ENCODE measurements around the gene ALK.

The ALK gene

DNA sequence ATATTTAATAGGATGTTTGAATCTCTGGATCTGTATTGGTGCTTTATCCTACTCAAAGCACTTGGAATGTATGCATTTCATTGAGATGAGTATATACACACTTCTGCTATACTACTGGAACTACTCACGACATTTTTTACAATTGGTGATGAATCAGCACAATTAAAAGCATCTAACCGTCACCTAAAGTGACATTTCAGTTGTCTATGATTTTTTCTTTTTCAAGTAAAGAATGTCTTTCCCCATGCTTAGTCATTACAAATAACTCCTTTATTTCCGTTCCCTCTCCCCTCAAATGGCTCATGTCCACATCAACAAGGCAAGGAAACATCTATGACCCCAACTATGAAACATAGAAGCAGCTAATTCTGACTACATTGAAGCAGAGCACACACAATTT is 728.9 kb downstream of the ALK start:
- in situ Hi-C loops (cut with MboI; ENCODE audit: low sequenced_read_pairs), result loop anchor here (10.0 kb wide), 1 partner anchor 368 kb away; no protein-coding TSS in a partner anchor

DNA sequence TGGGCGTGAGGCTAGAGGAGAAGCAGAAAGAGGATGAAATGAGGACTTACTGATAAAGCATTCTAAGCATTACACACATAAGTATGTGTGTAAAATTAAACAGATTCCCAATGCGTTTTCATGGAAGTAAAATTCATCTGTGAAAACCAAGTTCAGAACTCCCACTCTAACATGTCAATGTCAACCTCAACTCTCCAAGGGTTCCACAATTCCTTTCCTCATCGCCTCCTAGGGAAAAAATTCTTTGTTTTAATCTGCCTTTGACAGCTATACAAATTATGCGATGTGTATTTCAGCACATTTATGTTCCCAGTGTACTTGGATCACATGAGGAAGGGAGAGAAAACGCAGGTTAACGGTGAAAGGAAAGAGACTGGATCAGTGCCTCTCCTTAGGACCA is 729.6 kb downstream of the ALK start:
- in situ Hi-C loops (cut with MboI; ENCODE audit: low sequenced_read_pairs), result loop anchor here (10.0 kb wide), 1 partner anchor 367 kb away; no protein-coding TSS in a partner anchor

DNA sequence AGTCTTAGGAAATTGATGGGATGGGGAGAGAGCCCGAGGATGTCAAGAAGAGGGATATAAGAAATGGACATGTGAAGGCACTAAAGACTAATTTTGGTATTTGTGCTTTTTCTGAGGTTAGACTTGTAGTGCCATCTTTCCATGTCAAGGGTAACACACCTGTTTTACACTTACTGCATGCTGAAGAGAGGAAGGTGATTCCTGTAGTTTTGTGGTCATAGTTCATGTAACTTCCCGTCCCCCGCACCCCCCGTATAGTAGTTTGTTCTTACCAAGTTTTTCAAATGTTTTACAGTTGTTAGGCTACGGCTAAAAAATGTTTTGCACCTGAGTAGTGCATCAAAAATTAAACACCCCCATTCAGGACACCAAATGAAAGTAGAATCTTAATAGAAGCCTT is 732.3 kb downstream of the ALK start:
- in situ Hi-C loops (cut with MboI; ENCODE audit: low sequenced_read_pairs), result no loop called here

DNA sequence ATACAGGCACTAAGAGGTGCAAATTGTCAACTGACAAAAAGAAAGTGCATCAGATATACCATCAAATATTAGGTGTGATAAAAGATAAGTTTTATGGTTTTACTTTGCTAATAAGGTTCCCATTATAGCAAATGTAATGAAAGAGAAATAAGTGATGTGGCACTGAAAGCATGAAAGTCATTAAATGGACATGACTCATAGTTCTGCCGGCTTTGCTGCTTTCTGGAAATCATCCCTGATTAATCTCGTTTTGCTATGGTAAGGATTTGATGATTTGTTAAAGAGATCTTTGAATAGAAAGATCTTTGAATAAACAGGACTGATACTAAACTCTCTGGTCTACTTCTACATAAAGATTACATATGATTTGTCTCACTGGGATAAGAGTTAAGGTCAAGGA is 733.5 kb downstream of the ALK start:
- in situ Hi-C loops (cut with MboI; ENCODE audit: low sequenced_read_pairs), result no loop called here

DNA sequence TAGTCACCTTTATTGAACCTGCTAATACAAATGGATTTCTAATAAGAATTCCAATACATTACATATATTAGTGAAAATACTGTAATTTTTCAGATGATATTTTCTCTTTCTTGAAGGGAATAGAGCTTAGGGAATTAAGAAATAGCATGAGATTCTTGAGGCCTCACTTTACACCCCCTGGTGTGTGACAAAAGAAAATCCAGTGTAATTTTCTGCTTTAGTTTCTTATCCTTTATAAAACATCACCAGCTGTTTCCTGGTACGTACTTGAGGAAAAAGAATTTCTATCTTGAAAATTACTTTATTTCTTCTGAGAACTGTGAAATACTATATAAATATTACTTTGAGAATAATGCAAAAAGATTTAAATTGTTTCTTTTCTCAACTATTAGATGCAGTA is 734.6 kb downstream of the ALK start:
- in situ Hi-C loops (cut with MboI; ENCODE audit: low sequenced_read_pairs), result no loop called here

DNA sequence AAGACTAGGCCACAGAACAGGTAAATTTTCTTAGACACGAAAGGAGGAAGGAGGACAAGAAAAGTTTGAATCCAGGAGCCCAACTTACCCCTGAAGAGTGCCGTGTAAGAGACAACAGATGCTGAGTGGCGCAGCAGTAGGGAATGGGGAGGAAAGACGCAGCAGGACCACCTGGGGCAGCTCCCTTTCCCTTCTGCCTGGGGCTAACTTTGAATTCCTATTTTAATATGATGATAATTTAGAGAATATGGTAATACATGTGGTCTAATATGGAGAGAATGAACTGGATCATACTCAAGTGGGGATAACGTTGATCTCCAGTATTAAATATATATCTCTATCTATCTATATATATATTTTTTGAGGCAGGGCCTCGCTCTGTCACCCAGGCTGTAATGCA is 736.9 kb downstream of the ALK start:
- in situ Hi-C loops (cut with MboI; ENCODE audit: low sequenced_read_pairs), result no loop called here

DNA sequence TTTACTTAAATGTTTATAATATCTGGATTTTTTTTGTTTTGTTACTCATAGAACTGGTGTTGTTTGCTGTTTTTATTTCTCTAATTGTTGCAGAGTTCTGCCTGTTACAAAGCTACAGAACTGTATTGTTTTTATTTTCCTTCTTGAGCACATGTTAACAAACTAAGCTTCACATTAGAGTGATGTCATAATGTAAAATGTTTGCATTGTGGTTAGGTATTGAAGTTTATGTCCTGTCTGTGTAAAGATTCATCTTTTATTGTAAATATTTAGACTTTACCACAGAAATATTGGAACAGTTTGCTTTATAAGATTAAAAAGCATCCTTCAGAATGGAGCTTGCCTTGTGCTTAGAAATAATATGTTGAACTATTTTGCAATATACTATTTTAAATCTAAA is 738.5 kb downstream of the ALK start:
- in situ Hi-C loops (cut with MboI; ENCODE audit: low sequenced_read_pairs), result no loop called here

DNA sequence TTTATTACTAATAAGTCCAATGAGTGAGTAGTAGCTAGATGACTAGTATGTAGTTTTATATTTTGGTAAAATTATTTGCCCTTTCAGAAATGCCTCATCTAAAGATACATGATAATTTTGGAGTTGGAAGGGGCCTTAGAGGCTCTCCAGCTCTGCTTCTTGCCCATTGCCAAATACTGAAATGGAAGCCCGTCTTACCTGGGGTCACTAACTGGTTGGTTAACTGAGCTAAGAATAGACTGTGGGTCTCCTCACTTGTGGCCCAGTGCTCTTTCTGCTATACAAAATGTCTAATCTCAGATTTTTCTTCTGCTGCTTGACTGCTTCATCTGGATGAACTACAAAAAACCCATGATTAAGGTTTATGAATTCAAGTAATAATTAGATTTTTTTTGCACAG is 739.1 kb downstream of the ALK start:
- in situ Hi-C loops (cut with MboI; ENCODE audit: low sequenced_read_pairs), result no loop called here

DNA sequence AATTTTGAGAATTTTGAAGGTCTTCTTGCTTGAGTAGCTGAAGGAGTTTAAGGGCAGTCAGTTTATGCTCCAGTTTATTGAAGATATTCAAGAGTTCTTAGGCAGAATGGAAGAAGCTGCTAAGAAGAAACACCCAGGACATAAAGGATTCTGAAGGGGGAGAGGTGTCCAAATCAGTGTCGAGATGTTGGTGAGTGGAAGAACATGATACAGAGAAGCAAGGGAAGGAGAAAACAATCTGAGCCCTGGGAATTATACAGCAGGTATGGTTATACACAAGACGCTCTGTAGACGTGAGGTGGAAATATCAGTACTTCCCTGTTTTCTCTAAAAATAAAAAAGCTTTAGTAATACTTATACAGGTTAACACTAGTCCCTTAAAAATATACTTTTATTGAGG is 746.0 kb downstream of the ALK start:
- in situ Hi-C loops (cut with MboI; ENCODE audit: low sequenced_read_pairs), result no loop called here

DNA sequence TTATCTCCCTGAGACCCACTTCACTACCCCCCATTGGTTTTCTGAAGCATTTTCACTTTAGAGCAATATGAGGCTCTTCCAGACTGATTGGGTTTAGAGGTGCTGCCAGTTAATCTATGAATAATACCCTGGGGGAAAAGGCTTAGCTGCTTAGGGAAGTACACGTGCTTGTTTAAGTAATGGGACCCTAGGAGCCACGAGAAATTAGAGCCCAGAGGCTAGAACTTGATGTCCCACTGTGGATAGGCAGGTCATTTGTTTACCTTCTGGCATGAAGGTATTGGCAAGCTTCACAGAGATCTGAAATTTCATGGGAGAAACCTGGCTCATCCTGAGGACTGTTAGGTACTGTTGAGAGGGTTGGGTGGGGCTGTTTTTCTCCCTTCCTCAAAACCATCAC is 746.4 kb downstream of the ALK start:
- in situ Hi-C loops (cut with MboI; ENCODE audit: low sequenced_read_pairs), result no loop called here

DNA sequence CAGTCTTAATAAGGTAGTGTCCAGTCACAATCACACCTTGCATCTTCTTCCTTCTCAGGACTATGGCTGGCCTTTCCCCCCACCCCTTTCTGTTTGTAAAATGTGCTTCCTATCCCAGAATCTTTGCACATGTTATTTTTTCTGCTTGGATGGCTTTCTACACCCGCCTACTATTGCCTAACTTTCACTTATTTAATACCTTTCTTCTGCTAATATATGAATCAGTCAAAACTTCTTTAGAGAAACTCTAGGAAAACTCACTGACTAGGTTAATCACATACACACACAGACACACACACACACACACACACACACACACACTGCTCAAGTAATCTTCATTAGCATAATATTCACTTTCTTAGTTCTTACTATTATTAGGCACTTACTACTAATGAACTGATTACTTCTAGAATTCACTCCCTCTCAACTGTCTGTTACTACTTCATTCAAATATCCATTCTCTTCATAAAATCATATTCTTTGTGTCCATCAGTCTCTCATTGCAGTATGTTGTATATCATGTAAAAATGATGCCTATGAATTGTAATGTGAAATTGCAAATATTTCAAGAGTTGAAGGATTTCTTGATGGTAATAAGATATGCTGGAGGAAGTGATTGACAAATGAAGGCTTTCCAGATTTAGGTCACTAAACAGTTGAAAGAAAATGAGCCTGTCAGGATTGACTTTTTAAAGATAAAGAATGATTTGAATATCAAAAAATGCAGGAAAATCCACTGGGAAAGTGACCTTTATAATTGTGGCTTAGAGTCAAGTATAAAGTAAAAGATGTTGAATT is 754.9 kb downstream of the ALK start:
- in situ Hi-C loops (cut with MboI; ENCODE audit: low sequenced_read_pairs), result no loop called here

DNA sequence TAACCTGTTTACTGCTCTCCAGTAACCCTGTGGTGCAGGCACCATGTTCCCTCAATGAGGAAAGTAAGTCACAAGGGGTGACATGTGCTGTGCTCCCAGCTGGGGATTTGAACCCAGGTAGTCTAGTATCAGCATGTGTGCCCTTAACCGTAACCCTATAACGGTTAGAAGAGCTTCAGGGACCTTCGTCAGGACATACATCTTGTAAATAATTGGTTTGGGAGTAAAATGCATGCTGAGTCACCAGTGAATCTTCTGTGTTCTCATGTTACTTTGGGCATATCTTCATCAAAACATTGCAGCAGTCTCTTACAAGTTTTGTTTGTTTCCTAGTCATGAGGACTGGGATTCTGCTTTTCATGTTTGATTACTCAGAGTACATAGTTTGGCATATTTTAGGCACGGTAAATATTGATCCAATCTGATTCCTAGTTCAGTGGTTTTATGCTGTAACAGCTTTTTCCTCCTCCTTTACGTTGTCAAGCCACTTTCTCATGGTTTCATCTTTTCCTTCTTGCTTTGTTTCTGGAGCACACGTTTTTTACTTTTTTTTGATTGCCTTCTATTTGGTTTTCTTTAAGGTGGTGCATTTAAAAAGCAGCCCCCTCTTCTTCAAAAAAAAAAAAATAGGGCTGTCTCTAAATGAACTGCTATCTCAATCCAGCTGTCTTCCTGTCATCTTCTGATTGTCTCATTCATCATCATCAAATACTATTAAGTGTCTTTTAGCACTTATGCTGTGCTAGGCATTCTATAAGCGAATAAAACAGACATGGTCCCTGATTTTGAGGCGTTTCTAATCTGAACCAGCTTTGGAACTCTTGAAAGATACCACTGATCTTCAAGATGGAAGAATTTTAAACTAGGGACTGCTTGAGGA is 755.8 kb downstream of the ALK start:
- in situ Hi-C loops (cut with MboI; ENCODE audit: low sequenced_read_pairs), result no loop called here

DNA sequence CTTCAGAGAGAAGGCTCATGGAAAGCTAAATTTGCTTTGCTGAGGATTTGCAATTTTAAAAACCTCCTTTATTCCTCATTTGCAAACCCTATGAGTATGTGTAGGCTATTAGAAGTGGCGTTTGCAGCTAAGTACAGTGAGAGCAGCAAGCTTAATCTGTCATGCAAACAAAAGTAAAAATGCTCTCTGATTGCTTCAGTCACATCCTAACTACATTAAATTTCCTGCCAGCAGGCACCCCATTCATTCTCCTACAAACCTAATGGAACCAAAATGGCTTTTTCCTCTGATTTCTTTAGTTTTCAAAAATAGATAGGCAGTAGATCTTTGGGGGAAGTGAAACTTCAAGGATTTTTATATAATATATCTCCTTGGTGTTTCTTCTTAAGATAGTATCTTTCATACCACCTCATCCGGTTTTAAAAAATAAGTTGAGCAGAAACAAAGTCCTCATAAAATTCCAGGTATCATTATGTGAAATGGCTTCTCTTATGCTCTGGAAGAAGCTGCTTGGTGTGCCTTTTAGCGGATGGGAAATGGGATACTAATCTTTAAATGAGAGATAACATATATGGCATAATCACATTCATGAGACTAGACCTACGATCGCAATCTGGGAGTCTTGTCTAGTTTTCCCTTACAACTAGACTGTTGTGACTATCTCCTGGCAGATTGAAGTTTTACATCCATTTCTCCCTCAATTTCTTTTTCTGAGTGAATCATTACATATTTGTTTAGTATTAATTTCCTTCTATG is 757.1 kb downstream of the ALK start:
- in situ Hi-C loops (cut with MboI; ENCODE audit: low sequenced_read_pairs), result no loop called here

DNA sequence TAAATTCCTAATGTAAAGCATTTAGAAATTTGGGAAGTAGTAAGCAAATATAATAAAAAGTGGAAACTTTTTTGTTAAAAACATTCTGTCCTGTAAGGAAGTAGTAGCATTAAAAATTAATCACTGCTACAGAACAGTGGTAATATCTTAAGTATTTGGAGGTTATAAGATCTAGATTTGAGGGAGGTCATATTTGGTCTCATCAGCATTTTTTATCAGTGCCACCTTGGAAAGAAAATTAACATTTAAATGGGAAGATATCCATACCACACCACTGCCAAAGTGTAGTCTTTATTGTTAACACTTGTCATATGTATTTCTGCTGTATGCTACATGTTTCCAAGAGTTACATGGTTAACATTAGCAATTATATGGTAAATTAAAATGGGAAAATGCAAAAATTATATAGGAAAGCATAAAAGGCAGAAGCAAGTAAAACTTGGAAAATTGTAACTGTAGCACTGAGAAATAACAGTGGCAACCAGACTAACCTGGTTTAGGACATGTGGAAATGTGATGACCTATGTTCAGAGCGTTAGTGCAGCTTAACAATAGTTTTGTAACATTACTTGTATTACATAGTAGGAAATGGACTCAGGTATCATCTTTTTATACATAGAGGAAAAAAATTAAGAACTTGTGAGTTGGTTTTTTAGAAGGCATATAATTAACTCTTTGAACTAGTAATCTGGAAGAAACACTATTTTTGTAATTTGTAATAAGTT is 759.0 kb downstream of the ALK start:
- in situ Hi-C loops (cut with MboI; ENCODE audit: low sequenced_read_pairs), result no loop called here

DNA sequence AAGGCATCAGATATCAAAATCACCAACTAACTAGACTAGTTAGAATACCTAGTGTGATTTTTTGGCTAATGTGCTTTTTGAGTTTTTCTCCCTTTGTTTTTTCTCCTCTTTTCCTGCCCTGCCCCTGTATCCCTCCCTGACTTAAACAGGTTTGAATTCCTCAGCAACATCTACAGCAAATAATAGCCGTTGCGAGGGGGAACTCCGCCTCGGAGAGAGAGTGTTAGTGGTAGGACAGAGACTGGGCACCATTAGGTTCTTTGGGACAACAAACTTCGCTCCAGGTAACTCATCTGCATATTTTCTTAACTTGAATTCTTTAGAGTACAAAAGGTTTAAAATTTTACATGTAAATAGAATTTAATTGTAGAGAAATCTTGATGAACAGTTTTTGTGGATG is 761.2 kb downstream of the ALK start:
- in situ Hi-C loops (cut with MboI; ENCODE audit: low sequenced_read_pairs), result no loop called here

DNA sequence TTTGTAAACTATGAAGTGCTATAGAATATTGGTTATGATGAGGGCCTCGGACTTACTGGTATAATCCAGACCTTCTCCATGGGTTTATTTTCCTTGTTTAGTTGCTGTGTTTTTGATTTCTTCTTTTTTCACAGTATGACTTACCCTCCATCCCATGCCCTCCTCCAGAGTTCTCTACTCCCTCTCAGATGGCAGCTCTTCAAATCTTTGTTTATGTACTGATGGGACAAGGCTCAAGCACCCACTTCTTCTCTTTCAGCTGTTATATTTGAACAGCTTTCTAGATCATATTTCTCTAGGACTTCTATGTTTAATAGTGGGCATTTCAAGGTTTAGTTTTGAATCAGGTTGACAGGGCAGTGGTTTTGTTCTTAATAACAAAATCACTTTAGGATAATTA is 762.3 kb downstream of the ALK start:
- in situ Hi-C loops (cut with MboI; ENCODE audit: low sequenced_read_pairs), result no loop called here

DNA sequence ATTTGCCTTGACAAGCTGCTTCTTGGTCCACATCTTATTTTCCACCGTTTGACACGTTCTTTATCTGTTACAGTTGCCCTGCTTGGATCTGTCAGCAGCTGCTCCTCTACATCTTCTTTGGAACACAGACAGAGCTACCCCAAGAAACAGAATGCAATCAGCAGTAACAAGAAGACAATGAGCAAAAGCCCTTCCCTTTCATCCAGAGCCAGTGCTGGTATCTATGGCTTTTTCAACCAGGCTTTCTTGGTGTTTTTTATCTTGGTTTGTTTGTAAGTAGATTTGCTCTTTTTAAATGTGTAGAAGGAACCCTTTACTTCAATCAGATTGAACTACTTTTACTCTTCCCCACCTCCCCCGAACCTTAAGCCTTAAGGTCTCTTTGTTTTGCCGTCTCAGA is 764.3 kb downstream of the ALK start:
- in situ Hi-C loops (cut with MboI; ENCODE audit: low sequenced_read_pairs), result no loop called here

DNA sequence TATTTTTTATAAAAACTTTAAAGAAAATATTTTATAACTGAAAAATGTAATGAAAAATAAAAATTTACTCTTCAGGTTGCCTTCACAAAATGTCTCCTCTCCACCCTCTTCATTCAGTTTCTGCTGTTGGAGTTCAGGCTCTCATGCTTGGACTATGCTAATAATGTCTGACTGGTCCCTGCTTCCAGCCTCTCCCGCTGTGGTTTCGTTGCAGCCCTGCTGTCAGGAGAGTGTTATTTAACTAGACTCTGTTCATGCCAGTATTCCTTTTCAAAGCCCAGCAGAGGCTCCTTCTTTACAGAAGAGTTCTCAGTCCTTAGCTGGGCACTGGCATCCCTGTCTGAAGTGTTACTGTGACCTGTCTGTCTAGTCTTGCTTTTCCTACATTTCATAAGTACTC is 765.8 kb downstream of the ALK start:
- in situ Hi-C loops (cut with MboI; ENCODE audit: low sequenced_read_pairs), result no loop called here

DNA sequence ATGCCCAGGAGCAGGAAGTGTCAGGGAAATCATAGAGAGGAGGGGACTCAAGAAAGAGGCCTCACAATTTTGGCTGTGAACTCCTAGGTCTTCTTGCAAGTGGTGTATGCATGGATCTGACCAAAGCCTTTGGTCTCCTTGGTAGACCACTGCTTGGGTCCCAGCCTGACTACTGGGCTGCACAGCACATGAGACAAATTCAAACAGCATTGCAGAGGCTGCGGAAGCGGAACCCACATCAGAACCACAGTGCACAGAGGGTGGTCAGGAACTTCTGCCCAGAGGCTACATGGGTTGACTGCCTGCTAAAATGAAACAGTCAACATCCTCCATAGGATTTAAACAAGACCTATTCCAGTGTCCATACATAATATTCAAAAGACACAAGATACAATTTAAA is 766.8 kb downstream of the ALK start:
- in situ Hi-C loops (cut with MboI; ENCODE audit: low sequenced_read_pairs), result no loop called here

DNA sequence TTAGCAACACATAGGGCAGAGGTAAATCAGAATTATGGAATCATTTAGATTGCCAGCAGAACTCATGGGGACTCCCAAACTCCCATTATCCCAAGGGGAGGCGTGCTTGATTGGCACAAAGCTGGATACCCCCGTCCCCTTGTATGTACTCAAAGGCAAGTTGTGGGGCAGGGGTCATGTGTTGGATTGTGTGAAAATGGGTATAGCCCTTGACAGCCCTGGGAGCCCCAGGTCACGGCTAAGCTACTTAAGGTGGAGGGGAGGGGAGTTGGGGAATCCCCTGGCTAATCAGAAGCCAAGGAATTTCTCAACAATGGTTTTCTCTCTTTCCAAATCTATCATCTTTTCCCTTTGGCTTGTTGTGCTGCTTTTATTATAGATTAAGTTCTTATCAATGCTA is 773.4 kb downstream of the ALK start:
- in situ Hi-C loops (cut with MboI; ENCODE audit: low sequenced_read_pairs), result no loop called here

DNA sequence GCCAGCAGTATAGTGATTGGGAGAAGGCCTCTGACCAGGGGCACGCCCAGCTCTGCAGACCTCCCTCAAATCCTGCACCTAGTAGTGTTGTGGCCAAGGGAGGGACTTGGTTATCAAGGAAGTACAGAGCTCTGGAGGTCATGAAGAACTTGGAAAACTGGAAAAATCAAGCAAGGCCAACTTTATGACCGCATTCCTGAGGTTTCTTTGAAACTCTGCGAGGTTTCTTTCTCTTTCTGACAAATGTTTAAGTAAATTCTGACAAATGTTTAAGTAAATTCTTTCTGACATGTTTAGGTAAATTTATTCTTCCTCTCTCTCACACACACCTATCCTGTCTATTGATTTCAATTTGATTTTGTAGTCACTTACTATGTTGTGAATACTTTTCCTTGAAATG is 775.2 kb downstream of the ALK start:
- in situ Hi-C loops (cut with MboI; ENCODE audit: low sequenced_read_pairs), result no loop called here
